ENCODE measurements around the gene RNF220.

- no peak for TF ChIP-seq SNAI2 (CRISPR knock-in tag; IDR thresholded peaks at IDR 0.05)
- no peak for TF ChIP-seq OSR1 (CRISPR knock-in tag; IDR thresholded peaks at IDR 0.05)
- no peak for TF ChIP-seq ARNTL (CRISPR knock-in tag; IDR thresholded peaks at IDR 0.05; ENCODE audit: borderline replicate concordance, low read depth)
- TF ChIP-seq, protein P1, sequence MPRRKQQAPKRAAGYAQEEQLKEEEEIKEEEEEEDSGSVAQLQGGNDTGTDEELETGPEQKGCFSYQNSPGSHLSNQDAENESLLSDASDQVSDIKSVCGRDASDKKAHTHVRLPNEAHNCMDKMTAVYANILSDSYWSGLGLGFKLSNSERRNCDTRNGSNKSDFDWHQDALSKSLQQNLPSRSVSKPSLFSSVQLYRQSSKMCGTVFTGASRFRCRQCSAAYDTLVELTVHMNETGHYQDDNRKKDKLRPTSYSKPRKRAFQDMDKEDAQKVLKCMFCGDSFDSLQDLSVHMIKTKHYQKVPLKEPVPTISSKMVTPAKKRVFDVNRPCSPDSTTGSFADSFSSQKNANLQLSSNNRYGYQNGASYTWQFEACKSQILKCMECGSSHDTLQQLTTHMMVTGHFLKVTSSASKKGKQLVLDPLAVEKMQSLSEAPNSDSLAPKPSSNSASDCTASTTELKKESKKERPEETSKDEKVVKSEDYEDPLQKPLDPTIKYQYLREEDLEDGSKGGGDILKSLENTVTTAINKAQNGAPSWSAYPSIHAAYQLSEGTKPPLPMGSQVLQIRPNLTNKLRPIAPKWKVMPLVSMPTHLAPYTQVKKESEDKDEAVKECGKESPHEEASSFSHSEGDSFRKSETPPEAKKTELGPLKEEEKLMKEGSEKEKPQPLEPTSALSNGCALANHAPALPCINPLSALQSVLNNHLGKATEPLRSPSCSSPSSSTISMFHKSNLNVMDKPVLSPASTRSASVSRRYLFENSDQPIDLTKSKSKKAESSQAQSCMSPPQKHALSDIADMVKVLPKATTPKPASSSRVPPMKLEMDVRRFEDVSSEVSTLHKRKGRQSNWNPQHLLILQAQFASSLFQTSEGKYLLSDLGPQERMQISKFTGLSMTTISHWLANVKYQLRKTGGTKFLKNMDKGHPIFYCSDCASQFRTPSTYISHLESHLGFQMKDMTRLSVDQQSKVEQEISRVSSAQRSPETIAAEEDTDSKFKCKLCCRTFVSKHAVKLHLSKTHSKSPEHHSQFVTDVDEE (CRISPR knock-in tag; IDR thresholded peaks at IDR 0.05): no peak
- no peak for TF ChIP-seq TCF4 (CRISPR knock-in tag; IDR thresholded peaks at IDR 0.05; ENCODE audit: borderline replicate concordance)
- no peak for TF ChIP-seq PATZ1 (CRISPR knock-in tag; IDR thresholded peaks at IDR 0.05; ENCODE audit: borderline replicate concordance)
- TF ChIP-seq CREB5 (CRISPR knock-in tag; IDR thresholded peaks at IDR 0.05; ENCODE audit: low read depth): no peak
- no peak for TF ChIP-seq POU6F1 (CRISPR knock-in tag; IDR thresholded peaks at IDR 0.05; ENCODE audit: borderline replicate concordance, low read depth)
- TF ChIP-seq, protein P2, sequence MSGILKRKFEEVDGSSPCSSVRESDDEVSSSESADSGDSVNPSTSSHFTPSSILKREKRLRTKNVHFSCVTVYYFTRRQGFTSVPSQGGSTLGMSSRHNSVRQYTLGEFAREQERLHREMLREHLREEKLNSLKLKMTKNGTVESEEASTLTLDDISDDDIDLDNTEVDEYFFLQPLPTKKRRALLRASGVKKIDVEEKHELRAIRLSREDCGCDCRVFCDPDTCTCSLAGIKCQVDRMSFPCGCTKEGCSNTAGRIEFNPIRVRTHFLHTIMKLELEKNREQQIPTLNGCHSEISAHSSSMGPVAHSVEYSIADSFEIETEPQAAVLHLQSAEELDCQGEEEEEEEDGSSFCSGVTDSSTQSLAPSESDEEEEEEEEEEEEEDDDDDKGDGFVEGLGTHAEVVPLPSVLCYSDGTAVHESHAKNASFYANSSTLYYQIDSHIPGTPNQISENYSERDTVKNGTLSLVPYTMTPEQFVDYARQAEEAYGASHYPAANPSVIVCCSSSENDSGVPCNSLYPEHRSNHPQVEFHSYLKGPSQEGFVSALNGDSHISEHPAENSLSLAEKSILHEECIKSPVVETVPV (CRISPR knock-in tag; IDR thresholded peaks at IDR 0.05): no peak
- TF ChIP-seq GLIS3 (CRISPR knock-in tag; IDR thresholded peaks at IDR 0.05): no peak
- TF ChIP-seq ZFP3 (CRISPR knock-in tag; IDR thresholded peaks at IDR 0.05): no peak
- TF ChIP-seq ZFP30 (CRISPR knock-in tag; IDR thresholded peaks at IDR 0.05): no peak
- TF ChIP-seq ISL1 (CRISPR knock-in tag; IDR thresholded peaks at IDR 0.05): no peak
Observed at GRCh38 chr1:44643721-44644334, 238.8 kb downstream of the RNF220 start.

All from SK-N-SH treated with all-trans-retinoic acid at 6 μM for 48 hours (cell line).